Stimulated activated CD8-positive, alpha-beta memory T cell treated with anti-CD3 and anti-CD28 coated beads, Interleukin-7, amount 100 ng/mL, for 4 hours (primary cell): ENCODE data around the gene KCTD10.
"Not testable (repeated sequence)": the region's sequence is repeated elsewhere in the genome, so short reads cannot be mapped to it uniquely, and the experiment has no call there.

Experiments
- DNase-seq, 2 donors: peaks; one replicate each; pipeline ENCODE4 v3.0.0-alpha.2; 2020; ENCODE audit warnings: low read depth in 2 of 2

Gene KCTD10

GRCh38 chr12:109473526-109474270 lies 3.4 kb downstream of the KCTD10 start:
- not testable (repeated sequence) for DNase-seq

- no peak for DNase-seq
Measured at GRCh38 chr12:109473006-109473405, 4.1 kb downstream of the KCTD10 start.

GRCh38 chr12:109469517-109469916 lies 7.6 kb downstream of the KCTD10 start:
- DNase-seq = no peak

GRCh38 chr12:109467978-109468676 lies 9.0 kb downstream of the KCTD10 start:
- no peak for DNase-seq

GRCh38 chr12:109466821-109467220 lies 10.3 kb downstream of the KCTD10 start:
- DNase-seq = no peak

- no peak for DNase-seq
Measured at GRCh38 chr12:109466305-109466704, 10.8 kb downstream of the KCTD10 start.

GRCh38 chr12:109464642-109465351 lies 12.3 kb downstream of the KCTD10 start:
- DNase-seq = no peak

GRCh38 chr12:109463756-109464155 lies 13.3 kb downstream of the KCTD10 start:
- DNase-seq = no peak

GRCh38 chr12:109462868-109463692 lies 14.0 kb downstream of the KCTD10 start:
- DNase-seq = no peak

- no peak for DNase-seq
Measured at GRCh38 chr12:109461846-109462756, 15.0 kb downstream of the KCTD10 start.

GRCh38 chr12:109461049-109461845 lies 15.9 kb downstream of the KCTD10 start:
- DNase-seq = no peak

GRCh38 chr12:109460538-109460937 lies 16.6 kb downstream of the KCTD10 start:
- DNase-seq = no peak

- DNase-seq = no peak
Measured at GRCh38 chr12:109459247-109459646, 17.9 kb downstream of the KCTD10 start.

- no peak for DNase-seq
Measured at GRCh38 chr12:109458771-109459208, 18.3 kb downstream of the KCTD10 start.

GRCh38 chr12:109458086-109458485 lies 19.0 kb downstream of the KCTD10 start:
- DNase-seq = no peak

GRCh38 chr12:109455706-109456105 lies 21.4 kb downstream of the KCTD10 start:
- DNase-seq = no peak

- DNase-seq = no peak
Measured at GRCh38 chr12:109452489-109452888, 24.6 kb downstream of the KCTD10 start.

- DNase-seq = no peak
Measured at GRCh38 chr12:109451400-109451799, 25.7 kb downstream of the KCTD10 start.

GRCh38 chr12:109450980-109451379 lies 26.1 kb downstream of the KCTD10 start:
- DNase-seq = no peak
